Liver (tissue), 3 donors: ENCODE results near the gene GOLGA6L7.
"Not testable (repeated sequence)": the region's sequence is repeated elsewhere in the genome, so short reads cannot be mapped to it uniquely, and the experiment has no call there.

ENCODE experiments used
- GABPA ChIP-seq, 2 donors: IDR thresholded peaks in 1 of 2; conservative IDR thresholded peaks in 1 of 2; 2 replicates each; pipeline ENCODE4 v1.6.1; 2016; ENCODE audit warnings: antibody characterized with exemption in 2 of 2, mild to moderate bottlenecking in 1 of 2, moderate library complexity in 1 of 2
- JUND ChIP-seq, 2 donors: IDR thresholded peaks; 2 replicates each; pipeline ENCODE4 v1.6.1; 2016; ENCODE audit warnings: antibody characterized with exemption in 2 of 2
- TF ChIP-seq, protein P1 (sequence below): fragments of 150-350 bp; IDR thresholded peaks from 2 replicates; pipeline ENCODE4 v1.5.1; 2017; ENCODE audit warnings: improper control_type of control experiment, low read depth, low read length; ENCODE audit not compliant: missing input control
- TF ChIP-seq, protein P2 (sequence below): IDR thresholded peaks from 2 replicates; pipeline ENCODE4 v1.6.1; 2016; ENCODE audit warnings: antibody characterized with exemption
- TF ChIP-seq, protein P3 (sequence below): IDR thresholded peaks from 2 replicates; pipeline ENCODE4 v1.6.1; 2016; ENCODE audit warnings: antibody characterized with exemption
- TF ChIP-seq, protein P4 (sequence below): IDR thresholded peaks from 2 replicates; pipeline ENCODE4 v1.6.1; 2016; ENCODE audit warnings: antibody characterized with exemption, mild to moderate bottlenecking
- TF ChIP-seq, protein P5 (sequence below): IDR thresholded peaks from 2 replicates; pipeline ENCODE4 v1.6.1; 2016; ENCODE audit warnings: antibody characterized with exemption
- donor health status: healthy.
- donor health status: healthy.

DNA sequence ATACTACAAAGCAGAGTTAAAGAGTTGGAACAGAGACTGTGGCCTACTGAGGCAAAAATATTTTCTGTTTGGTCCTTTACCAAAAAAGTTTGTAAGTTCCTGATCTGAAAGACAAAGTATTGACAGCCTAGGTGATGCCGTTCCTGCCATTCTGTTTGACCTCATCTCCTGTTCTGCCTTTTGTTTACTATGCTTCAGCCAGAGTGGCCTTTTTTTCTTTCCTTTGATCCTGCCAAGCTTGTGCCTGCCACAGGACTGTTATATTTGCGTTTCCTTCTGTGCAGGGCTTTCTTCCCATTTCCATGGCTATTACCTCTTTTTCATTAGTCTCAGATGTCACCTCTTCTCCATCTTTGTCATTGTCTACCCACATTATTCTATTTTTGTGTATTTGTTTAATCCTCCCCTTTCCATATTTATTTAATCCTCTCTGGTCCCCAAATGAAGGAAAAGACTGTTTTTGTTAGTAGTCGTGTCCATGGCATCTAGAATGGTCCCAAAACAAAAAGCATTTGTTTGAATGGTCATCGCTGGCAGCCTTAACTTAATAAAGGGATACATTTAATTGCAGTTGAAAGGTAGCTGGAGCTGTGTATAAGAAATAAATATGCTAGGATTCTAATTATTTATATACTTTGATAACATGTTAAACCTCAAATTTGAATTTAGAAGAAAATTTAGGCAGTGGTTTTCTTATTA lies 36.4 kb downstream of the GOLGA6L7 start:
- TF ChIP-seq, protein P1, sequence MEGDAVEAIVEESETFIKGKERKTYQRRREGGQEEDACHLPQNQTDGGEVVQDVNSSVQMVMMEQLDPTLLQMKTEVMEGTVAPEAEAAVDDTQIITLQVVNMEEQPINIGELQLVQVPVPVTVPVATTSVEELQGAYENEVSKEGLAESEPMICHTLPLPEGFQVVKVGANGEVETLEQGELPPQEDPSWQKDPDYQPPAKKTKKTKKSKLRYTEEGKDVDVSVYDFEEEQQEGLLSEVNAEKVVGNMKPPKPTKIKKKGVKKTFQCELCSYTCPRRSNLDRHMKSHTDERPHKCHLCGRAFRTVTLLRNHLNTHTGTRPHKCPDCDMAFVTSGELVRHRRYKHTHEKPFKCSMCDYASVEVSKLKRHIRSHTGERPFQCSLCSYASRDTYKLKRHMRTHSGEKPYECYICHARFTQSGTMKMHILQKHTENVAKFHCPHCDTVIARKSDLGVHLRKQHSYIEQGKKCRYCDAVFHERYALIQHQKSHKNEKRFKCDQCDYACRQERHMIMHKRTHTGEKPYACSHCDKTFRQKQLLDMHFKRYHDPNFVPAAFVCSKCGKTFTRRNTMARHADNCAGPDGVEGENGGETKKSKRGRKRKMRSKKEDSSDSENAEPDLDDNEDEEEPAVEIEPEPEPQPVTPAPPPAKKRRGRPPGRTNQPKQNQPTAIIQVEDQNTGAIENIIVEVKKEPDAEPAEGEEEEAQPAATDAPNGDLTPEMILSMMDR, result not testable (repeated sequence)
- TF ChIP-seq, protein P2, sequence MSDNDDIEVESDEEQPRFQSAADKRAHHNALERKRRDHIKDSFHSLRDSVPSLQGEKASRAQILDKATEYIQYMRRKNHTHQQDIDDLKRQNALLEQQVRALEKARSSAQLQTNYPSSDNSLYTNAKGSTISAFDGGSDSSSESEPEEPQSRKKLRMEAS, result not testable (repeated sequence)
- TF ChIP-seq, protein P3, sequence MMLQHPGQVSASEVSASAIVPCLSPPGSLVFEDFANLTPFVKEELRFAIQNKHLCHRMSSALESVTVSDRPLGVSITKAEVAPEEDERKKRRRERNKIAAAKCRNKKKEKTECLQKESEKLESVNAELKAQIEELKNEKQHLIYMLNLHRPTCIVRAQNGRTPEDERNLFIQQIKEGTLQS, result not testable (repeated sequence)
- TF ChIP-seq, protein P4, sequence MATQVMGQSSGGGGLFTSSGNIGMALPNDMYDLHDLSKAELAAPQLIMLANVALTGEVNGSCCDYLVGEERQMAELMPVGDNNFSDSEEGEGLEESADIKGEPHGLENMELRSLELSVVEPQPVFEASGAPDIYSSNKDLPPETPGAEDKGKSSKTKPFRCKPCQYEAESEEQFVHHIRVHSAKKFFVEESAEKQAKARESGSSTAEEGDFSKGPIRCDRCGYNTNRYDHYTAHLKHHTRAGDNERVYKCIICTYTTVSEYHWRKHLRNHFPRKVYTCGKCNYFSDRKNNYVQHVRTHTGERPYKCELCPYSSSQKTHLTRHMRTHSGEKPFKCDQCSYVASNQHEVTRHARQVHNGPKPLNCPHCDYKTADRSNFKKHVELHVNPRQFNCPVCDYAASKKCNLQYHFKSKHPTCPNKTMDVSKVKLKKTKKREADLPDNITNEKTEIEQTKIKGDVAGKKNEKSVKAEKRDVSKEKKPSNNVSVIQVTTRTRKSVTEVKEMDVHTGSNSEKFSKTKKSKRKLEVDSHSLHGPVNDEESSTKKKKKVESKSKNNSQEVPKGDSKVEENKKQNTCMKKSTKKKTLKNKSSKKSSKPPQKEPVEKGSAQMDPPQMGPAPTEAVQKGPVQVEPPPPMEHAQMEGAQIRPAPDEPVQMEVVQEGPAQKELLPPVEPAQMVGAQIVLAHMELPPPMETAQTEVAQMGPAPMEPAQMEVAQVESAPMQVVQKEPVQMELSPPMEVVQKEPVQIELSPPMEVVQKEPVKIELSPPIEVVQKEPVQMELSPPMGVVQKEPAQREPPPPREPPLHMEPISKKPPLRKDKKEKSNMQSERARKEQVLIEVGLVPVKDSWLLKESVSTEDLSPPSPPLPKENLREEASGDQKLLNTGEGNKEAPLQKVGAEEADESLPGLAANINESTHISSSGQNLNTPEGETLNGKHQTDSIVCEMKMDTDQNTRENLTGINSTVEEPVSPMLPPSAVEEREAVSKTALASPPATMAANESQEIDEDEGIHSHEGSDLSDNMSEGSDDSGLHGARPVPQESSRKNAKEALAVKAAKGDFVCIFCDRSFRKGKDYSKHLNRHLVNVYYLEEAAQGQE, result not testable (repeated sequence)
- TF ChIP-seq JUND (IDR thresholded peaks at IDR 0.05); GABPA (IDR thresholded peaks at IDR 0.05 in 1 of 2, conservative IDR thresholded peaks at IDR 0.05 in 1 of 2): not testable (repeated sequence)
- TF ChIP-seq, protein P5, sequence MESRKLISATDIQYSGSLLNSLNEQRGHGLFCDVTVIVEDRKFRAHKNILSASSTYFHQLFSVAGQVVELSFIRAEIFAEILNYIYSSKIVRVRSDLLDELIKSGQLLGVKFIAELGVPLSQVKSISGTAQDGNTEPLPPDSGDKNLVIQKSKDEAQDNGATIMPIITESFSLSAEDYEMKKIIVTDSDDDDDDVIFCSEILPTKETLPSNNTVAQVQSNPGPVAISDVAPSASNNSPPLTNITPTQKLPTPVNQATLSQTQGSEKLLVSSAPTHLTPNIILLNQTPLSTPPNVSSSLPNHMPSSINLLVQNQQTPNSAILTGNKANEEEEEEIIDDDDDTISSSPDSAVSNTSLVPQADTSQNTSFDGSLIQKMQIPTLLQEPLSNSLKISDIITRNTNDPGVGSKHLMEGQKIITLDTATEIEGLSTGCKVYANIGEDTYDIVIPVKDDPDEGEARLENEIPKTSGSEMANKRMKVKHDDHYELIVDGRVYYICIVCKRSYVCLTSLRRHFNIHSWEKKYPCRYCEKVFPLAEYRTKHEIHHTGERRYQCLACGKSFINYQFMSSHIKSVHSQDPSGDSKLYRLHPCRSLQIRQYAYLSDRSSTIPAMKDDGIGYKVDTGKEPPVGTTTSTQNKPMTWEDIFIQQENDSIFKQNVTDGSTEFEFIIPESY, result not testable (repeated sequence)
